OCI-LY1 (cell line): ENCODE data around the gene FAM117A.

ENCODE experiments used
- H2AFZ ChIP-seq: fragments of 200-600 bp; sonication (generic), shearing (Covaris generic); 2 replicates; pipeline ENCODE4 v1.6.0; 2014; ENCODE audit warnings: antibody characterized with exemption, mild to moderate bottlenecking, low read length
- H3F3A ChIP-seq: fragments of 200-600 bp; sonication (generic), shearing (Covaris generic); 2 replicates; pipeline ENCODE4 v1.6.0; 2014; ENCODE audit warnings: mild to moderate bottlenecking, antibody characterized with exemption, low read length, moderate library complexity; ENCODE audit not compliant: insufficient read depth
- H3K27ac ChIP-seq: fragments of 200-600 bp; sonication (generic); 2 replicates; pipeline ENCODE4 v1.5.1; 2014; ENCODE audit warnings: low read length, mixed run types, mild to moderate bottlenecking, low read depth; ENCODE audit not compliant: poor library complexity, severe bottlenecking
- H3K27me3 ChIP-seq: fragments of 200-600 bp; sonication (generic); 2 replicates; pipeline ENCODE4 v1.6.0; 2014; ENCODE audit warnings: antibody characterized with exemption, mild to moderate bottlenecking, low read length, moderate library complexity; ENCODE audit not compliant: insufficient read depth
- H3K36me3 ChIP-seq: fragments of 200-600 bp; sonication (generic); 2 replicates; pipeline ENCODE4 v1.6.1; 2014; ENCODE audit warnings: mild to moderate bottlenecking, antibody characterized with exemption, low read length, moderate library complexity, mixed read lengths; ENCODE audit not compliant: insufficient read depth
- H3K4me1 ChIP-seq: fragments of 200-600 bp; sonication (generic); 2 replicates; pipeline ENCODE4 v1.5.1; 2014; ENCODE audit warnings: mild to moderate bottlenecking, low read length, moderate library complexity; ENCODE audit not compliant: insufficient read depth, severe bottlenecking
- H3K4me2 ChIP-seq: fragments of 200-600 bp; sonication (generic), shearing (Covaris generic); 2 replicates; pipeline ENCODE4 v1.6.1; 2014; ENCODE audit warnings: low read length
- H3K4me3 ChIP-seq: fragments of 200-600 bp; sonication (generic); 2 replicates; pipeline ENCODE4 v1.5.1; 2014; ENCODE audit warnings: low read length, low read depth, mild to moderate bottlenecking, mixed read lengths; ENCODE audit not compliant: poor library complexity, severe bottlenecking
- H3K79me2 ChIP-seq: fragments of 200-600 bp; shearing (Covaris generic); 2 replicates; pipeline ENCODE4 v1.6.1; 2016; ENCODE audit warnings: mixed run types, low read length, mixed read lengths; ENCODE audit not compliant: insufficient read depth
- H3K9ac ChIP-seq: fragments of 200-600 bp; sonication (generic), shearing (Covaris generic); 2 replicates; pipeline ENCODE4 v1.6.1; 2014; ENCODE audit warnings: mild to moderate bottlenecking, low read length, mixed read lengths
- H3K9me2 ChIP-seq: fragments of 200-600 bp; sonication (generic), shearing (Covaris generic); 2 replicates; pipeline ENCODE4 v1.6.1; 2014; ENCODE audit warnings: low read depth, mild to moderate bottlenecking, low read length, mixed read lengths
- H3K9me3 ChIP-seq: fragments of 200-600 bp; shearing (Covaris generic); 2 replicates; pipeline ENCODE4 v1.6.1; 2014; ENCODE audit warnings: low read length, mixed read lengths
- H4K20me1 ChIP-seq: fragments of 200-600 bp; sonication (generic), shearing (Covaris generic); 2 replicates; pipeline ENCODE4 v1.6.0; 2016; ENCODE audit warnings: mild to moderate bottlenecking, low read length; ENCODE audit not compliant: insufficient read depth
- EZH2 ChIP-seq: fragments of 200-600 bp; sonication (generic), shearing (Covaris generic); IDR thresholded peaks from 2 replicates; pipeline ENCODE4 v1.8.0; 2017; ENCODE audit warnings: borderline replicate concordance, mixed run types, mild to moderate bottlenecking, antibody characterized with exemption, low read length, moderate library complexity, mixed read lengths
- TF ChIP-seq, protein P1 (sequence below): fragments of 200-600 bp; sonication (generic), shearing (Covaris generic); IDR thresholded peaks from 2 replicates; pipeline ENCODE4 v1.5.1; 2017; ENCODE audit warnings: mild to moderate bottlenecking, antibody characterized with exemption, low read length, moderate library complexity, mixed read lengths

FAM117A gene

DNA sequence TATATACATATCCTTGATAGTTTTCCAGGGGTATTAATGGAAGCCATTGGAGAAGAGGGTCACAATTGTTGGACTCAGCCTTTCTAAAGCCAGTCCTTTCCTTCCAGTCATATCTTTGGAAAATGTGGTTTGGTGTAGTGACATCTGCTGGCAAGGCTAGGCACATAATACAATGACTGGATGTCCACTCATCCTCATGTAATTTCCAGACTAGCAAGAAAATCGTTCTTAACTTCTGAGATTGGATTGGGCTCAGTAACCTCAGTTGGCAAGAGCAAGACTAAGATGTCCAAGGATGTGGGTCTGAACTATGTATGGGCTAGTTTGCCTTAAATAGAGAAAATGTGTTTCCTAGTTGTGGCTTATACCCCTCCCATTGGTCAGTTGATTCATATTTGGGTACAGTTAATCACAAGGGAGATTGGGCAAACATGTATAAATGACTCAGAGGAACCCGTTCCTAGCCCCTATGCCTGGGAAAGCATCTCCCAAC lies 15.9 kb upstream of the FAM117A start:
- H3K4me2 ChIP-seq: no peak overlapping the region
- H3K4me1 ChIP-seq: no peaks in the 10 kb centered on the region

DNA sequence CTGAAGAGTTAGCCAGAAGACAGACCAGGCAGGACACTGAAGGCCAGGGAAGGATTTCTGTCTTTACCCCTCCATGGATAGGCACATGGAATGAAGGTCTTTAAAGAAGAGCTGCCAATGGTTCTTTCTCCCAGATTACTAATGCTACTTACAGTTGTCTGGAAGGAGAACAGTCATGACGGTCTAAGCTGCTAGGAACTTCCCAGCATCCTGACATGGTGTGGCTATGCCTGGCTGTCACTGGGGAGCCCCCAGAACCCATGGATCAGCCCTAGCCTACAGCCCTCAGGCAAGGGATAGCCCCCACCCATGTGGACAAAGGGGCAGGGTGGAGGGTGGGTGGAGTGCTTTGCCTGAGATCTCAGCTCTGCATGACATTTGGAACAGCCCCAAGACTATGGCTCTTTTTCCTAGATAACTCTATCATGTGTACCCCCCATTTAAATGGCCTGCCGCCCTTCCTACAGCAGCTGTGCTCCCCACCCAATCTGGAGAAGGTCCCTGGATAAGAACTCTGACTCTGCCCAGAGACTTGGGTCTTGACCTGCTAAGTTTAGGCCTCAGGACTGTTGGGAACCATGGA lies 15.3 kb upstream of the FAM117A start:
- no peak overlapping the region for H3K4me3 ChIP-seq
- H3K4me1 ChIP-seq: no peaks in the 10 kb centered on the region
- no peak overlapping the region for H3K9ac ChIP-seq
- no peaks in the 10 kb centered on the region for H3K9me3 ChIP-seq
- H3F3A ChIP-seq: no peaks in the 10 kb centered on the region
- no peak overlapping the region for H2AFZ ChIP-seq
- H3K27me3 ChIP-seq: no peaks in the 10 kb centered on the region
- no peaks in the 10 kb centered on the region for H4K20me1 ChIP-seq
- TF ChIP-seq, protein P1, sequence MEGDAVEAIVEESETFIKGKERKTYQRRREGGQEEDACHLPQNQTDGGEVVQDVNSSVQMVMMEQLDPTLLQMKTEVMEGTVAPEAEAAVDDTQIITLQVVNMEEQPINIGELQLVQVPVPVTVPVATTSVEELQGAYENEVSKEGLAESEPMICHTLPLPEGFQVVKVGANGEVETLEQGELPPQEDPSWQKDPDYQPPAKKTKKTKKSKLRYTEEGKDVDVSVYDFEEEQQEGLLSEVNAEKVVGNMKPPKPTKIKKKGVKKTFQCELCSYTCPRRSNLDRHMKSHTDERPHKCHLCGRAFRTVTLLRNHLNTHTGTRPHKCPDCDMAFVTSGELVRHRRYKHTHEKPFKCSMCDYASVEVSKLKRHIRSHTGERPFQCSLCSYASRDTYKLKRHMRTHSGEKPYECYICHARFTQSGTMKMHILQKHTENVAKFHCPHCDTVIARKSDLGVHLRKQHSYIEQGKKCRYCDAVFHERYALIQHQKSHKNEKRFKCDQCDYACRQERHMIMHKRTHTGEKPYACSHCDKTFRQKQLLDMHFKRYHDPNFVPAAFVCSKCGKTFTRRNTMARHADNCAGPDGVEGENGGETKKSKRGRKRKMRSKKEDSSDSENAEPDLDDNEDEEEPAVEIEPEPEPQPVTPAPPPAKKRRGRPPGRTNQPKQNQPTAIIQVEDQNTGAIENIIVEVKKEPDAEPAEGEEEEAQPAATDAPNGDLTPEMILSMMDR: no peak
- no peak for TF ChIP-seq EZH2
- no peak overlapping the region for H3K4me2 ChIP-seq
- no peaks in the 10 kb centered on the region for H3K79me2 ChIP-seq
- H3K27ac ChIP-seq: no peak overlapping the region
- no peaks in the 10 kb centered on the region for H3K9me2 ChIP-seq
- H3K36me3 ChIP-seq: no peaks in the 10 kb centered on the region

More for the DNA sequence above, 15.9 kb upstream of the FAM117A start:
- no peaks in the 10 kb centered on the region for H3K36me3 ChIP-seq
- H3K27me3 ChIP-seq: no peaks in the 10 kb centered on the region
- no peak overlapping the region for H3K27ac ChIP-seq
- TF ChIP-seq EZH2: no peak
- TF ChIP-seq, protein P1: peak; percentile 69
- H3F3A ChIP-seq: no peaks in the 10 kb centered on the region
- no peak overlapping the region for H2AFZ ChIP-seq
- H3K9me3 ChIP-seq: no peaks in the 10 kb centered on the region
- H4K20me1 ChIP-seq: no peaks in the 10 kb centered on the region
- H3K9ac ChIP-seq: no peak overlapping the region
- H3K4me3 ChIP-seq: no peak overlapping the region
- H3K9me2 ChIP-seq: no peaks in the 10 kb centered on the region
- H3K79me2 ChIP-seq: no peaks in the 10 kb centered on the region

DNA sequence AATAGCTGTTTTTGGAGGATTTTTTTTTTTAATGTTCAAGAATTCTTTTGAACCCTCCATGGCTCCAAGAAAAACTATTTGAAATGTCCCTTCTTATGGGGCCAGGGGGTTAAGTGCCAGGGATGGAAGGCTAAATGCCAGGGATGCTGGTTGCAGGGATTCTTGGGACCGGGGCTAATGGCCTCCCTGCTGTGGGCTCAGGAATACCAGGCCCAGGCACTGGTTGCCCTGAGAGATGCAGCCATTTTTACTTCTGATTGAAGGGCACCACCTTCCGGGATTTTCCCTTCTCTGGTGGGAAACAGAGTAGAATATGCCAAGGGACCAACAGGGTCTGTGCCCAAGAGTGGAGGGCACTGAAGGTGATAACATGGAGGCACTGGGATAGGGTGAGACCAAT lies 13.6 kb upstream of the FAM117A start:
- H3K79me2 ChIP-seq: no peaks in the 10 kb centered on the region
- no peak overlapping the region for H2AFZ ChIP-seq
- H3K4me1 ChIP-seq: no peaks in the 10 kb centered on the region
- TF ChIP-seq, protein P1: no peak
- TF ChIP-seq EZH2: no peak
- H4K20me1 ChIP-seq: no peaks in the 10 kb centered on the region
- H3K9me2 ChIP-seq: no peaks in the 10 kb centered on the region
- H3K27me3 ChIP-seq: no peaks in the 10 kb centered on the region
- no peak overlapping the region for H3K4me2 ChIP-seq
- H3K9ac ChIP-seq: no peak overlapping the region
- no peaks in the 10 kb centered on the region for H3F3A ChIP-seq
- H3K4me3 ChIP-seq: no peak overlapping the region
- no peaks in the 10 kb centered on the region for H3K36me3 ChIP-seq
- no peaks in the 10 kb centered on the region for H3K9me3 ChIP-seq
- no peak overlapping the region for H3K27ac ChIP-seq
